Panc1 (cell line): ENCODE results near the gene PPP1R1A.

Experiments
- TF ChIP-seq, protein P1 (sequence below): fragments of 450-650 bp; IDR thresholded peaks from 2 replicates; pipeline ENCODE4 v1.5.1; 2017; ENCODE audit warnings: mild to moderate bottlenecking
- TF ChIP-seq, protein P2 (sequence below), 2 experiments: IDR thresholded peaks; 2 replicates each; pipeline ENCODE4 v1.6.1; 2011 to 2012; ENCODE audit warnings: low read depth in 2 of 2, control low read depth in 1 of 2, low read length in 1 of 2, mild to moderate bottlenecking in 1 of 2, moderate library complexity in 1 of 2; ENCODE audit not compliant: insufficient read depth in 1 of 2

GRCh38 chr12:54616933-54617680 is 28.6 kb upstream of the PPP1R1A start:
- TF ChIP-seq, protein P1, sequence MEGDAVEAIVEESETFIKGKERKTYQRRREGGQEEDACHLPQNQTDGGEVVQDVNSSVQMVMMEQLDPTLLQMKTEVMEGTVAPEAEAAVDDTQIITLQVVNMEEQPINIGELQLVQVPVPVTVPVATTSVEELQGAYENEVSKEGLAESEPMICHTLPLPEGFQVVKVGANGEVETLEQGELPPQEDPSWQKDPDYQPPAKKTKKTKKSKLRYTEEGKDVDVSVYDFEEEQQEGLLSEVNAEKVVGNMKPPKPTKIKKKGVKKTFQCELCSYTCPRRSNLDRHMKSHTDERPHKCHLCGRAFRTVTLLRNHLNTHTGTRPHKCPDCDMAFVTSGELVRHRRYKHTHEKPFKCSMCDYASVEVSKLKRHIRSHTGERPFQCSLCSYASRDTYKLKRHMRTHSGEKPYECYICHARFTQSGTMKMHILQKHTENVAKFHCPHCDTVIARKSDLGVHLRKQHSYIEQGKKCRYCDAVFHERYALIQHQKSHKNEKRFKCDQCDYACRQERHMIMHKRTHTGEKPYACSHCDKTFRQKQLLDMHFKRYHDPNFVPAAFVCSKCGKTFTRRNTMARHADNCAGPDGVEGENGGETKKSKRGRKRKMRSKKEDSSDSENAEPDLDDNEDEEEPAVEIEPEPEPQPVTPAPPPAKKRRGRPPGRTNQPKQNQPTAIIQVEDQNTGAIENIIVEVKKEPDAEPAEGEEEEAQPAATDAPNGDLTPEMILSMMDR: no peak
- TF ChIP-seq, protein P2, sequence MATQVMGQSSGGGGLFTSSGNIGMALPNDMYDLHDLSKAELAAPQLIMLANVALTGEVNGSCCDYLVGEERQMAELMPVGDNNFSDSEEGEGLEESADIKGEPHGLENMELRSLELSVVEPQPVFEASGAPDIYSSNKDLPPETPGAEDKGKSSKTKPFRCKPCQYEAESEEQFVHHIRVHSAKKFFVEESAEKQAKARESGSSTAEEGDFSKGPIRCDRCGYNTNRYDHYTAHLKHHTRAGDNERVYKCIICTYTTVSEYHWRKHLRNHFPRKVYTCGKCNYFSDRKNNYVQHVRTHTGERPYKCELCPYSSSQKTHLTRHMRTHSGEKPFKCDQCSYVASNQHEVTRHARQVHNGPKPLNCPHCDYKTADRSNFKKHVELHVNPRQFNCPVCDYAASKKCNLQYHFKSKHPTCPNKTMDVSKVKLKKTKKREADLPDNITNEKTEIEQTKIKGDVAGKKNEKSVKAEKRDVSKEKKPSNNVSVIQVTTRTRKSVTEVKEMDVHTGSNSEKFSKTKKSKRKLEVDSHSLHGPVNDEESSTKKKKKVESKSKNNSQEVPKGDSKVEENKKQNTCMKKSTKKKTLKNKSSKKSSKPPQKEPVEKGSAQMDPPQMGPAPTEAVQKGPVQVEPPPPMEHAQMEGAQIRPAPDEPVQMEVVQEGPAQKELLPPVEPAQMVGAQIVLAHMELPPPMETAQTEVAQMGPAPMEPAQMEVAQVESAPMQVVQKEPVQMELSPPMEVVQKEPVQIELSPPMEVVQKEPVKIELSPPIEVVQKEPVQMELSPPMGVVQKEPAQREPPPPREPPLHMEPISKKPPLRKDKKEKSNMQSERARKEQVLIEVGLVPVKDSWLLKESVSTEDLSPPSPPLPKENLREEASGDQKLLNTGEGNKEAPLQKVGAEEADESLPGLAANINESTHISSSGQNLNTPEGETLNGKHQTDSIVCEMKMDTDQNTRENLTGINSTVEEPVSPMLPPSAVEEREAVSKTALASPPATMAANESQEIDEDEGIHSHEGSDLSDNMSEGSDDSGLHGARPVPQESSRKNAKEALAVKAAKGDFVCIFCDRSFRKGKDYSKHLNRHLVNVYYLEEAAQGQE (IDR thresholded peaks at IDR 0.05; ENCODE audit: insufficient read depth in 1 of 2, low read depth in 2 of 2, low read length in 1 of 2): no peak
